Measurements from ENCODE around the gene BEND5.

BEND5 gene

DNA sequence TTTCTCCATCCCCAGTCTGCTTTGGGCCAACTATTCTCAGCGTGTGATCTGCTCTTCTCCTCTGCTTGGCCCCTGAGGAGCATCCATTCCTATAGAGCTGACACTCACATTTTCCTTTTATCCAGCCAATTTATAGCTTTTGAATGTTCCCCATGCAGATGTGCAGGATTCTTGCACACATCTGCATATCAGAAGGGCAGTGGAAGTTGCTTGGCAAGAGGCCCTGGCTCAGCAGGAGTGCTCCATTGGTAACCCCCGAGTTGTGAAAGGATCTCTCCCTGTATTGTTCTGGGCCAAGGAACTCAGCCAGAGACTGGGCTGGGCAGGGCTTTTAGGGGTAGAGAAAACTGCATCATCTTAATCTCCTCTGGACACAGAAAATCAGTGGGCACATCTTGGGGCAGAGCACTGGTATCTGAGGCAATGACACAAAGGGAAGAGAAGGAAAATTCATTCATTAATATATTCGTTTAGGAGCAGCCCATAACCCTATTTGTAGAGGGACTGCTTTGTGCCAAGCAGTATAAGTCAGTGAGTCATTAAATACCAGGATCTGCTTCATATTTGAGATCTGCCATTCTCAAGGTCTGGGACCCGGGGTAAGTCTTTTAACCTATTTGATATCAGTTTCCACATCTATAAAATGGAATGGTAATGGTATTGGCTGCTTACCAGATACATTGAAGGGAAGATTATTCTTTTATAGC lies 31.0 kb upstream of the BEND5 start:
- H3K27ac ChIP-seq = no peak overlapping the region
- TF ChIP-seq ZFX (IDR thresholded peaks at IDR 0.05) = no peak
- TF ChIP-seq, protein P1, sequence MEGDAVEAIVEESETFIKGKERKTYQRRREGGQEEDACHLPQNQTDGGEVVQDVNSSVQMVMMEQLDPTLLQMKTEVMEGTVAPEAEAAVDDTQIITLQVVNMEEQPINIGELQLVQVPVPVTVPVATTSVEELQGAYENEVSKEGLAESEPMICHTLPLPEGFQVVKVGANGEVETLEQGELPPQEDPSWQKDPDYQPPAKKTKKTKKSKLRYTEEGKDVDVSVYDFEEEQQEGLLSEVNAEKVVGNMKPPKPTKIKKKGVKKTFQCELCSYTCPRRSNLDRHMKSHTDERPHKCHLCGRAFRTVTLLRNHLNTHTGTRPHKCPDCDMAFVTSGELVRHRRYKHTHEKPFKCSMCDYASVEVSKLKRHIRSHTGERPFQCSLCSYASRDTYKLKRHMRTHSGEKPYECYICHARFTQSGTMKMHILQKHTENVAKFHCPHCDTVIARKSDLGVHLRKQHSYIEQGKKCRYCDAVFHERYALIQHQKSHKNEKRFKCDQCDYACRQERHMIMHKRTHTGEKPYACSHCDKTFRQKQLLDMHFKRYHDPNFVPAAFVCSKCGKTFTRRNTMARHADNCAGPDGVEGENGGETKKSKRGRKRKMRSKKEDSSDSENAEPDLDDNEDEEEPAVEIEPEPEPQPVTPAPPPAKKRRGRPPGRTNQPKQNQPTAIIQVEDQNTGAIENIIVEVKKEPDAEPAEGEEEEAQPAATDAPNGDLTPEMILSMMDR (conservative IDR thresholded peaks at IDR 0.05) = no peak

DNA sequence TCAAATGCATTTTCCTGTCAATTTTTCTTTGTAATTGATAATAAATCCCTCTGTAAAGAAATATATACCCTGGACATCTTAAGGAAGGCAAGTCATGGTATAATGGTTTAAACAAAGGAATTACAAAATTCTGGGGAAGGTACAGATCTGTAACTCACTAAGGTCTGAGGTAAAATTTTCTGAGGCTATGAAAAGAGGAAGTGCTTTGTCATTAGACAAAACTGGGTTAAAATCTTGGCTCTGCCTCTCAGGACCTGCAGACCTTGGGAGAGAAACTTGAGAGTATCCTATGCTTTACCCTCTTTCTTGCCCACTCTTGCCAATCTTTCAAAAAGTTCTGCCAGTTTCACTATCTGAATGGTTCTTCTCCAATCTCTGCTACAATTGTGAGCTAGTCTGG lies 26.8 kb upstream of the BEND5 start:
- no peak for TF ChIP-seq ZFX (IDR thresholded peaks at IDR 0.05)
- TF ChIP-seq, protein P1 (conservative IDR thresholded peaks at IDR 0.05) = no peak
- H3K27ac ChIP-seq = no peak overlapping the region

DNA sequence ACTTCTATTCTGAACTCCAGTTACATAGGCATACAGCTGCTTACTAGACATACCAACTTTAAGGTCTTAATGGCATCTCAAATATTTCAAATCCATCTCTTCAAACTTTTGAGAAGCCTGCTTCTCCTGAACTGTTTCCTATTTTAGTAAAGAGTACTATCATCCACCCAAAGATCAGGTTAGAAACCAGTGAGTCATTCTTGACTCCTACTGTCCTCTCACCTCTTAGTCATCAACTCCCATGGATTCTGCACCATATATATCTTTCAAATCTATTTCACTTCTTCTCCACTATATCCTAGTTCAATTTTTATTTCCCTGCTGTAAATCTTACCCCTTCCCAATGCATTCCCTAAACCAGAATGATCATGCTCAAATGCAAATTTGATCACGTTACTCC lies 18.1 kb upstream of the BEND5 start:
- no peak for TF ChIP-seq ZFX (IDR thresholded peaks at IDR 0.05)
- TF ChIP-seq, protein P1 (conservative IDR thresholded peaks at IDR 0.05) = no peak
- no peak overlapping the region for H3K27ac ChIP-seq

DNA sequence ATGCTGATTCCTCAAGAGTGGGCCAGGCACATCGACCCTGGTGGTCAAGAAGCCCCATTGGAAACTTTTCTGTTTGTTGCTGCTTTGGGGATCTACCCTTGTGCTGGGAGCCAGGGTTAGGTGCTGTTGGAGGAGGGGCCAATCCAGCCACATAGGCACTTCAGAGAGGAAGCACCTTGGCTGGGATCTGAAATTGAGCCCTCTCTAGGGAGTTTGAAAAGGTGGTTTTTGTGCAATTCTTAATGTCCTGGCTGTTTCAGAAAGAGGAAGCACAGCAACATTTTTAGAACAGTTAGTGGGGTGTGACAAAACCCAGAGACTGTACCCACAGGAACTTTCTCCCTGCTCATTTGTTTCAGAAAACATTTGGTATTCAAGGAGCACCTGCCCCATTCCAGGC lies 17.2 kb upstream of the BEND5 start:
- no peak for TF ChIP-seq ZFX (IDR thresholded peaks at IDR 0.05)
- TF ChIP-seq, protein P1 (conservative IDR thresholded peaks at IDR 0.05) = no peak
- H3K27ac ChIP-seq = no peak overlapping the region

DNA sequence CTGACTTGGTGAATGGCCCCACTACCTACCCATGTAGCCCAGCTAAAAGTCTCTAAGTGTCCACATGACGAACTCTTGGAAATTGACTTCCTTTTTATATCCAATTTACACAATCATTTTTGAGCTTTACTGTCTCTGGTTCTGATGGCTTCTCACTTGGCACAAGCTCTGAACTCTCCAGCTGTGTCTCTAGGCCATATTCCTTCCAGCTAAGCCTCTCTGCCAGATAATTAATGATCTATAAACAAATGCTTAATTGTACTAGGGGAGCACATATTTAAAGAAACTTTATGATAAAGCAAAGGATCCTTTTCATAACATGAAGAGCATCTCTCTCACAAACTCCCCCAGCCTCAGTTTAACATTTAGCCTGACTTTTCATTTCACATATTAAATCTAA lies 16.3 kb upstream of the BEND5 start:
- no peak overlapping the region for H3K27ac ChIP-seq
- TF ChIP-seq, protein P1 (conservative IDR thresholded peaks at IDR 0.05) = no peak
- TF ChIP-seq ZFX (IDR thresholded peaks at IDR 0.05) = no peak

DNA sequence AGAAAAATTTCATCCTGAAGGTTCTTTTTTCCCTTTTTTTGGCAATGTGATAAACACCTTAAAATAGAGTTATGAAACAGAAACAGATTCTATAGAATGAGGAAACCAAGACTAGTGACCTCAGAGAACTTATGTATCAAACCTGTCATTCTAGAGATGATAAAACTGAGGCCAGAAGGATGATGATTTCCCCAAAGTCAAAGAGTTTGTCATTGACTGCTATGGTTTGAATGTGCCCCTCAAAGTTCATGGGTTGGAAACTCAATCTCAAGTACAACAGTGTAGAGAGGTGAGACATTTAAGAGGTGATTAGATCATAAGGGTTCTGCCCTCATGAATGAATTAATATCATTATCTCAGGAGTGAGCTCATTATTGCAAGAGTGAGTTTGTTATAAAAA lies 13.7 kb upstream of the BEND5 start:
- H3K27ac ChIP-seq = no peak overlapping the region
- TF ChIP-seq, protein P1 (conservative IDR thresholded peaks at IDR 0.05) = no peak
- TF ChIP-seq ZFX (IDR thresholded peaks at IDR 0.05) = no peak

DNA sequence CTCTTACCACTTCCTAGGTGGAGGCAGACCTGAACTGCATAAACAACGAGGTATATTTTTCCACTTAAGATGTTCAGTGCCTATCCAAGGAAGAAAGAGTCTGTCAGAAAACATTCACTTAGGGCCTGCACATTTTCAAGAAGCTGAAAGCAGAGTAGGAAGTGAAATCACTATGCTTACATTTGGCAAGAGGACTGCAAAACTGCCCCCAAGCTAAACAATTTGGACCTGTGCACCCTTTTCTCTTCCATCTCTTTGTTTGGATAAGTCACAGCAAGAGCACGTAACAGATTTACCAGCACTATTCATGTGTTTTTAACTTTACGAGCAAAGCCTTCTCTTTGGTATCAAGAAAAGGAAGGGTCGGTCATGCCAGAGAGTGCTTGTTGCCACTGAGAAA lies 13.2 kb upstream of the BEND5 start:
- no peak for TF ChIP-seq ZFX (IDR thresholded peaks at IDR 0.05)
- TF ChIP-seq, protein P1 (conservative IDR thresholded peaks at IDR 0.05) = no peak
- no peak overlapping the region for H3K27ac ChIP-seq

Data from C4-2B (cell line).